ENCODE data around the gene UNC119. TPM values are rescaled to one million over a fixed set of nuclear protein-coding genes. Genes with fewer than 3 reads are reported as not detected.
A peak's percentile ranks its signal among the peaks of the same experiment; 100 is the strongest.

Gene UNC119
- polyA plus RNA-seq, 1 experiment, result 54.3 TPM

GRCh38 chr17:28572259-28573039, 20.0 kb upstream of the UNC119 start:
- POLR2A ChIA-PET, result interaction anchor here (0.9 to 1.9 kb wide), 3 partner anchors 11 to 21 kb away, joined by 3 to 10 read pairs (median 3); partner anchors contain the start of gene UNC119
- no peak for TF ChIP-seq CTCF (IDR thresholded peaks at IDR 0.05; ENCODE audit: low read depth, low read length)
- Histone ChIP-seq H3K27me3 (ENCODE audit: control insufficient read depth, insufficient read depth, low read length) (no peaks in the 10 kb centered on the region), H3K27ac (ENCODE audit: low read depth, low read length) (no peak overlapping the region), H3K4me3 (ENCODE audit: low read depth, low read length) (no peak overlapping the region; the same call in 1 of the 2 replicates), H3K9me3 (ENCODE audit: control insufficient read depth, insufficient read depth, low read length) (no peaks in the 10 kb centered on the region; the same call in 1 of the 2 replicates)
- no peak for DNase-seq (ENCODE audit: low read depth, low spot score)
- CTCF ChIA-PET, result interaction anchor here (1.0 kb wide), 1 partner anchor 25 kb away, joined by 3 read pairs; no protein-coding TSS in a partner anchor

- Histone ChIP-seq H3K27ac (ENCODE audit: low read depth, low read length) (no peak within 1 kb of the TSS), H3K27me3 (ENCODE audit: control insufficient read depth, insufficient read depth, low read length) (no peaks in the 10 kb centered on the region), H3K9me3 (ENCODE audit: control insufficient read depth, insufficient read depth, low read length) (no peaks in the 10 kb centered on the region; the same call in 1 of the 2 replicates), H3K4me3 (ENCODE audit: low read depth, low read length) (peak within 1 kb of the TSS; percentile 99)
- POLR2A ChIA-PET, result interaction anchor here (0.9 to 1.9 kb wide), 4 partner anchors 10 to 74 kb away, joined by 3 to 10 read pairs (median 3); partner anchors contain the start of genes BLTP2 and UNC119
- CTCF ChIA-PET, result interaction anchor here (1.0 kb wide), 1 partner anchor 24 kb away, joined by 3 read pairs; no protein-coding TSS in a partner anchor
- peak; percentile 66 for DNase-seq (ENCODE audit: low read depth, low spot score)
- no peak for TF ChIP-seq CTCF (IDR thresholded peaks at IDR 0.05; ENCODE audit: low read depth, low read length)
Observed at GRCh38 chr17:28571361-28572122, 19.1 kb upstream of the UNC119 start, which contains the start of gene PIGS. PIGS (minus strand) TSS chr17:28571524; CDS start chr17:28571496, 28 bp downstream.

- H3K27ac ChIP-seq (ENCODE audit: low read depth, low read length), result no peak overlapping the region
- DNase-seq (ENCODE audit: low read depth, low spot score), result no peak
- TF ChIP-seq CTCF (IDR thresholded peaks at IDR 0.05; ENCODE audit: low read depth, low read length), result no peak
- POLR2A ChIA-PET, result interaction anchor here (1.0 to 1.9 kb wide), 2 partner anchors 17 to 74 kb away, joined by 3 to 10 read pairs; partner anchors contain the start of genes BLTP2 and UNC119
- CTCF ChIA-PET, result no interaction called here
- peak overlapping the region; percentile 99 for H3K4me3 ChIP-seq (ENCODE audit: low read depth, low read length)
- no peaks in the 10 kb centered on the region for H3K27me3 ChIP-seq (ENCODE audit: control insufficient read depth, insufficient read depth, low read length)
- no peaks in the 10 kb centered on the region; the same call in 1 of the 2 replicates for H3K9me3 ChIP-seq (ENCODE audit: control insufficient read depth, insufficient read depth, low read length)
Observed at GRCh38 chr17:28570716-28571360, 18.4 kb upstream of the UNC119 start.

- Histone ChIP-seq H3K27me3 (ENCODE audit: control insufficient read depth, insufficient read depth, low read length) (no peaks in the 10 kb centered on the region), H3K9me3 (ENCODE audit: control insufficient read depth, insufficient read depth, low read length) (no peaks in the 10 kb centered on the region; the same call in 1 of the 2 replicates), H3K4me3 (ENCODE audit: low read depth, low read length) (no peak overlapping the region), H3K27ac (ENCODE audit: low read depth, low read length) (no peak overlapping the region)
- no peak for TF ChIP-seq CTCF (IDR thresholded peaks at IDR 0.05; ENCODE audit: low read depth, low read length)
- DNase-seq (ENCODE audit: low read depth, low spot score), result no peak
- ChIA-PET POLR2A (no interaction called here), CTCF (interaction anchor here (0.7 kb wide), 1 partner anchor 1285 kb away, joined by 6 read pairs; no protein-coding TSS in a partner anchor)
Observed at GRCh38 chr17:28569446-28569845, 17.0 kb upstream of the UNC119 start.
